WTC11 (cell line): Measurements from ENCODE around the gene ANO9. TPM values are rescaled to one million over a fixed set of nuclear protein-coding genes. Genes with fewer than 3 reads are reported as not detected.

ENCODE experiments used
- ATAC-seq: fragments of 200-7000 bp; cut with Tn5 transposase; 2 replicates; pipeline ENCODE4 v1.10.0; 2021; ENCODE audit warnings: mild to moderate bottlenecking, moderate library complexity
- CTCF ChIA-PET: fragments of 300-600 bp; sonication (Branson Sonifier 250); formaldehyde crosslinking; loops from one replicate; lab custom pipeline; 2021; ENCODE audit warnings: antibody characterized with exemption; lab: Charles Lee
- POLR2A ChIA-PET: fragments of 350-600 bp; sonication (Branson Sonifier 250); formaldehyde crosslinking; loops from one replicate; lab custom pipeline; 2021; ENCODE audit warnings: antibody characterized with exemption; lab: Charles Lee
- DNase-seq: peaks from one replicate; pipeline ENCODE4 v3.0.0; 2021; ENCODE audit warnings: low spot score
- H3K27ac Mint-ChIP-seq: 2 replicates; pipeline ENCODE4 v1.8.0; 2021; ENCODE audit warnings: mixed read lengths
- H3K27me3 Mint-ChIP-seq: 2 replicates; pipeline ENCODE4 v1.8.0; 2021; ENCODE audit warnings: low read depth, mild to moderate bottlenecking, moderate library complexity, mixed read lengths
- H3K36me3 Mint-ChIP-seq: 2 replicates; pipeline ENCODE4 v1.8.0; 2021; ENCODE audit warnings: mixed read lengths
- H3K4me1 Mint-ChIP-seq: 2 replicates; pipeline ENCODE4 v1.8.0; 2022; ENCODE audit warnings: mixed read lengths
- H3K4me3 Mint-ChIP-seq: 2 replicates; pipeline ENCODE4 v1.8.0; 2021; ENCODE audit warnings: mild to moderate bottlenecking, moderate library complexity, mixed read lengths
- H3K9me3 Mint-ChIP-seq: 2 replicates; pipeline ENCODE4 v1.8.0; 2021; ENCODE audit warnings: mixed read lengths
- GRHL2 ChIP-seq: fragments of 250-450 bp; sonication (Bioruptor Pico); IDR thresholded peaks from 2 replicates; pipeline ENCODE4 v1.8.0; 2022; ENCODE audit warnings: mild to moderate bottlenecking, moderate library complexity; ENCODE audit not compliant: insufficient replicate concordance, severe bottlenecking
- IRF2 ChIP-seq: sonication (generic); formaldehyde crosslinking; IDR thresholded peaks from 2 replicates; pipeline ENCODE4 v1.8.0; 2022; ENCODE audit warnings: low read depth, missing genetic modification reagents, borderline replicate concordance
- JUN ChIP-seq: sonication (generic); formaldehyde crosslinking; IDR thresholded peaks from 2 replicates; pipeline ENCODE4 v1.8.0; 2023; ENCODE audit warnings: mild to moderate bottlenecking, missing genetic modification reagents
- NFATC4 ChIP-seq: fragments of 250-450 bp; sonication (Bioruptor Pico); IDR thresholded peaks from 2 replicates; pipeline ENCODE4 v1.9.0; 2021; ENCODE audit warnings: mild to moderate bottlenecking
- NR2C2 ChIP-seq: sonication (generic); formaldehyde crosslinking; IDR thresholded peaks from 2 replicates; pipeline ENCODE4 v1.8.0; 2022; ENCODE audit warnings: mild to moderate bottlenecking, missing genetic modification reagents
- RORB ChIP-seq: fragments of 250-450 bp; sonication (Bioruptor Pico); IDR thresholded peaks from 2 replicates; pipeline ENCODE4 v1.9.0; 2021; ENCODE audit warnings: mild to moderate bottlenecking
- SMAD3 ChIP-seq: sonication (generic); formaldehyde crosslinking; IDR thresholded peaks from 2 replicates; pipeline ENCODE4 v1.8.0; 2022; ENCODE audit warnings: missing genetic modification reagents, mild to moderate bottlenecking, borderline replicate concordance
- SMAD4 ChIP-seq: sonication (generic); formaldehyde crosslinking; IDR thresholded peaks from 2 replicates; pipeline ENCODE4 v1.8.0; 2022; ENCODE audit warnings: mild to moderate bottlenecking, missing genetic modification reagents
- TP53 ChIP-seq: sonication (generic); formaldehyde crosslinking; IDR thresholded peaks from 2 replicates; pipeline ENCODE4 v1.8.1; 2023; ENCODE audit warnings: mild to moderate bottlenecking, missing genetic modification reagents
- ZBTB21 ChIP-seq: sonication (generic); formaldehyde crosslinking; IDR thresholded peaks from 2 replicates; pipeline ENCODE4 v1.8.1; 2023; ENCODE audit warnings: mild to moderate bottlenecking, missing genetic modification reagents, borderline replicate concordance
- ZNF263 ChIP-seq: sonication (generic); formaldehyde crosslinking; IDR thresholded peaks from 2 replicates; pipeline ENCODE4 v1.8.1; 2022; ENCODE audit warnings: low read depth, mild to moderate bottlenecking, moderate library complexity, missing genetic modification reagents
- ZNF423 ChIP-seq: fragments of 250-450 bp; sonication (Bioruptor Pico); IDR thresholded peaks from 2 replicates; pipeline ENCODE4 v2.1.2; 2022; ENCODE audit warnings: mild to moderate bottlenecking, moderate library complexity
- total RNA-seq: library from RNA; stranded (reverse); gene quantifications from 3 replicates; pipeline ENCODE4 v1.2.3, GENCODE V29; 2021
- TF ChIP-seq, protein P1 (sequence below): sonication (generic); formaldehyde crosslinking; conservative IDR thresholded peaks from 2 replicates; pipeline ENCODE4 v1.8.1; 2023; ENCODE audit warnings: mild to moderate bottlenecking, low read depth, missing genetic modification reagents, moderate library complexity
- TF ChIP-seq, protein P2 (sequence below): fragments of 250-450 bp; sonication (Bioruptor Pico); conservative IDR thresholded peaks from 2 replicates; pipeline ENCODE4 v1.9.0; 2021; ENCODE audit warnings: mild to moderate bottlenecking
- TF ChIP-seq, protein P3 (sequence below): sonication (generic); formaldehyde crosslinking; IDR thresholded peaks from 2 replicates; pipeline ENCODE4 v1.8.0; 2022; ENCODE audit warnings: mild to moderate bottlenecking, missing genetic modification reagents
- TF ChIP-seq, protein P4 (sequence below): fragments of 200-600 bp; IDR thresholded peaks from 2 replicates; pipeline ENCODE4 v1.8.0; 2022; ENCODE audit warnings: antibody characterized with exemption
- TF ChIP-seq, protein P5 (sequence below): sonication (generic); formaldehyde crosslinking; IDR thresholded peaks from 2 replicates; pipeline ENCODE4 v1.8.1; 2023; ENCODE audit warnings: mild to moderate bottlenecking, missing genetic modification reagents, moderate library complexity
- TF ChIP-seq, protein P6 (sequence below): sonication (generic); formaldehyde crosslinking; IDR thresholded peaks from 2 replicates; pipeline ENCODE4 v1.8.0; 2022; ENCODE audit warnings: mild to moderate bottlenecking, missing genetic modification reagents
- TF ChIP-seq, protein P7 (sequence below): sonication (generic); formaldehyde crosslinking; IDR thresholded peaks from 2 replicates; pipeline ENCODE4 v1.8.0; 2022; ENCODE audit warnings: mild to moderate bottlenecking, missing genetic modification reagents
- TF ChIP-seq, protein P8 (sequence below): sonication (generic); formaldehyde crosslinking; IDR thresholded peaks from 2 replicates; pipeline ENCODE4 v1.8.1; 2022; ENCODE audit warnings: low read depth, mild to moderate bottlenecking, moderate library complexity, missing genetic modification reagents, borderline replicate concordance

ANO9 gene
- total RNA-seq, 1 experiment from 2014 or later, result 13.2 TPM

DNA sequence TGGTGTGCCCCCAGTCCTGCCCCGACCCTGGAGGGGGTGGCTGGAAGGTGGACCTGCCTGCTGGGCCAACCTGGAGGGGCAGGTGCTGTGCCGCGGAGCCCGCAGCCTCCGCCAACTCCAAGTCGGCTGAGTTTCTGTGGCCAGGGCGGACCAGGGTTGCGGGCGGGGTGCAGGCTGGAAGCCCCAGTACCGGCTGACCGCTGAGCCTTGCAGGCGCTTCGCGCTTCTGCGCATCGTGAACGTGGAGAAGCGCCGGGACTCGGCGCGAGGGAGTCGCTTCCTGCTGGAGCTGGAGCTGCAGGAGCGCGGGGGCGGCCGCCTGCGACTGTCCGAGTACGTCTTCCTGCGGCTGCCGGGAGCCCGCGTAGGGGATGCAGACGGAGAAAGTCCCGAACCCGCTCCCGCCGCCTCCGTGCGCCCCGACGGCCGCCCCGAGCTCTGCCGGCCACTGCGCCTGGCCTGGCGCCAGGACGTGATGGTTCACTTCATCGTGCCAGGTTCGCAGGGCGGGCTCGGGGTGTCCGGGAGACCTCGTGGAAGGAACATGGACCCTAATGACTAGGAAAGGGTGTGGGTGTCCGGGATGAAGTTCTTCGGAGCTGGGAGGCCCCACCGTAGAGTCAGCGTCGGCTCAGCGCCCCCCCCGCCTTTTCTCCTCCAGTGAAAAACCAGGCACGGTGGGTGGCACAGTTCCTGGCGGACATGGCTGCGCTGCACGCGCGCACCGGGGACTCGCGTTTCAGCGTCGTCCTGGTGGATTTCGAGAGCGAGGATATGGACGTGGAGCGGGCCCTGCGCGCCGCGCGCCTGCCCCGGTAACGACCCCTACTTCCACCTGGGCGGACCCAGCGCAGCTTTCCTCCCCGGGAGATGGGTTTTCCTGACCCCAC is 62.4 kb downstream of the ANO9 start:
- ChIA-PET CTCF (interaction anchor here (0.6 kb wide), 1 partner anchor 11 kb away, joined by 3 read pairs; no protein-coding TSS in a partner anchor), POLR2A (no interaction called here)
- H3K9me3 Mint-ChIP-seq, result no peaks in the 10 kb centered on the region
- TF ChIP-seq IRF2 (CRISPR knock-in tag) (no peak), JUN (no peak), NFATC4 (CRISPR knock-in tag) (no peak), SMAD3 (CRISPR knock-in tag) (no peak)
- TF ChIP-seq, protein P1, sequence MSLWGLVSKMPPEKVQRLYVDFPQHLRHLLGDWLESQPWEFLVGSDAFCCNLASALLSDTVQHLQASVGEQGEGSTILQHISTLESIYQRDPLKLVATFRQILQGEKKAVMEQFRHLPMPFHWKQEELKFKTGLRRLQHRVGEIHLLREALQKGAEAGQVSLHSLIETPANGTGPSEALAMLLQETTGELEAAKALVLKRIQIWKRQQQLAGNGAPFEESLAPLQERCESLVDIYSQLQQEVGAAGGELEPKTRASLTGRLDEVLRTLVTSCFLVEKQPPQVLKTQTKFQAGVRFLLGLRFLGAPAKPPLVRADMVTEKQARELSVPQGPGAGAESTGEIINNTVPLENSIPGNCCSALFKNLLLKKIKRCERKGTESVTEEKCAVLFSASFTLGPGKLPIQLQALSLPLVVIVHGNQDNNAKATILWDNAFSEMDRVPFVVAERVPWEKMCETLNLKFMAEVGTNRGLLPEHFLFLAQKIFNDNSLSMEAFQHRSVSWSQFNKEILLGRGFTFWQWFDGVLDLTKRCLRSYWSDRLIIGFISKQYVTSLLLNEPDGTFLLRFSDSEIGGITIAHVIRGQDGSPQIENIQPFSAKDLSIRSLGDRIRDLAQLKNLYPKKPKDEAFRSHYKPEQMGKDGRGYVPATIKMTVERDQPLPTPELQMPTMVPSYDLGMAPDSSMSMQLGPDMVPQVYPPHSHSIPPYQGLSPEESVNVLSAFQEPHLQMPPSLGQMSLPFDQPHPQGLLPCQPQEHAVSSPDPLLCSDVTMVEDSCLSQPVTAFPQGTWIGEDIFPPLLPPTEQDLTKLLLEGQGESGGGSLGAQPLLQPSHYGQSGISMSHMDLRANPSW (CRISPR knock-in tag), result no peak
- ATAC-seq (no peak), DNase-seq (peak; percentile 12)
- H3K27me3 Mint-ChIP-seq, result no peaks in the 10 kb centered on the region
- H3K4me3 Mint-ChIP-seq, result no peak overlapping the region
- peaks cover 6% of the 10 kb centered on the region; the same call in 1 of the 2 replicates for H3K36me3 Mint-ChIP-seq
- no peak overlapping the region for H3K27ac Mint-ChIP-seq
- no peaks in the 10 kb centered on the region for H3K4me1 Mint-ChIP-seq

DNA sequence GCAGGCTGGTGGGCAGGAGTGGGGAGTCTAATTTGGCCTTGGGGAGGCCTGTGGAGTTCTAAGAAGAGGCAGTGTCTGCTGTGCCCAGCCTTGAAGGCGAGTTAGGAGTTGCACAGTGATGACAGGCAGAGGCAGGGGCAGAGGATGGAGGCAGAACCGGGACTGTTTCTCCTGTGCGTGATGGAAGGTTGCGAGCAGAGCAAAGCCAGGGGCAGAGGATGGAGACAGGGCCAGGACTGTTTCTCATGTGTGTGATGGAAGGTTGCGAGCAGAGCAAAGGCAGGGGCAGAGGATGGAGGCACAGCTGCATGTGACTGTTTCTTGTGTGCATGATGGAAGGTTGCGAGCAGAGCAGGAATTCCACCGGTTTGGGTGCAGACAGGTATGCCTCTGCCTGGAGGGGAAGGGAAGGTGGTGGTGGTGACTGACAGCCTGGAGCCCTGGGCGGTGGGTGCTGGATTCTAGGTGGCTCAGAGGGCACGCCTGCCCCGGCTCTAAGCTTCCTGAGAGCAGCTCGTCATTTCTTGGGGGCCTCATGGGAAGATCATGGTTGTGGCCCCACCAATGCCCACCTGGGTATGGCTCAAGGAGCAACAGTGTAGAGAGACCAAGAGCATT is 63.8 kb downstream of the ANO9 start:
- 0 out of 2 replicates have a peak, but pooled peaks cover 7% of the 10 kb centered on the region for H3K9me3 Mint-ChIP-seq
- peak overlapping the region; percentile 47; the same call in 1 of the 2 replicates for H3K27ac Mint-ChIP-seq
- ChIA-PET POLR2A (no interaction called here), CTCF (interaction anchor here (2.0 kb wide), 1 partner anchor 127 kb away, joined by 7 read pairs; no protein-coding TSS in a partner anchor)
- peaks cover 16% of the 10 kb centered on the region for H3K36me3 Mint-ChIP-seq
- no peaks in the 10 kb centered on the region for H3K27me3 Mint-ChIP-seq
- H3K4me1 Mint-ChIP-seq, result no peaks in the 10 kb centered on the region
- no peak for ATAC-seq
- DNase-seq, result no peak
- no peak overlapping the region for H3K4me3 Mint-ChIP-seq
- TF ChIP-seq, protein P2, sequence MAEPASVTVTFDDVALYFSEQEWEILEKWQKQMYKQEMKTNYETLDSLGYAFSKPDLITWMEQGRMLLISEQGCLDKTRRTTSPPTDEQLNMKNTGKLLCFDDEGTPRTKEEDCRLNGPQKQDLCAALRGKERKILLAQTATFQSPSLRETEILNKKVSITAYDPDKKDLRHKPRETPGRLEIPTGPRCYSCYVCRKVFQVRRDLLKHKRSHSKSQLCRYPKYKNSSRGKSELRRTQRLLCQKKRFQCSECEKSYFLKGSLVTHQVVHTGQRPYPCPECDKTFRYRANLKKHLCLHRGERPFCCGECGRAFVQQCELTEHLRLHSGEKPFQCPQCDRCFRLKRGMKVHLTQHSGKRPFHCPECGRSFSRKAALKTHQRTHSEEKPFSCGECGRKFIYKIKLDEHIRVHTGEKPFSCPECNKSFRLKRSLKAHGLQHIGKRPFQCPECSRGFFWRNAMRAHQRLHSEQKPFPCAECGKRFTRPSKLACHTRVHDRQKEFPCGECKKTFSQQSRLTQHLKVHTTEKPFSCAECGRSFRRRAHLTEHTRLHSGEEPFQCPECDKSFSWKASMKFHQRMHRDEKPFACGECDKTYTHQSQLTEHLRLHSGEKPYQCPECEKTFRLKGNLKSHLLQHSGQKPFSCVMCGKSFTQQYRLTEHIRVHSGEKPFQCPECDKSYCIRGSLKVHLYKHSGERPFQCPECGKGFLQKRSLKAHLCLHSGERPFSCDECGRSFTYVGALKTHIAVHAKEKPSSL (CRISPR knock-in tag), result no peak
- TF ChIP-seq, protein P3, sequence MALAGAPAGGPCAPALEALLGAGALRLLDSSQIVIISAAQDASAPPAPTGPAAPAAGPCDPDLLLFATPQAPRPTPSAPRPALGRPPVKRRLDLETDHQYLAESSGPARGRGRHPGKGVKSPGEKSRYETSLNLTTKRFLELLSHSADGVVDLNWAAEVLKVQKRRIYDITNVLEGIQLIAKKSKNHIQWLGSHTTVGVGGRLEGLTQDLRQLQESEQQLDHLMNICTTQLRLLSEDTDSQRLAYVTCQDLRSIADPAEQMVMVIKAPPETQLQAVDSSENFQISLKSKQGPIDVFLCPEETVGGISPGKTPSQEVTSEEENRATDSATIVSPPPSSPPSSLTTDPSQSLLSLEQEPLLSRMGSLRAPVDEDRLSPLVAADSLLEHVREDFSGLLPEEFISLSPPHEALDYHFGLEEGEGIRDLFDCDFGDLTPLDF (CRISPR knock-in tag), result no peak
- TF ChIP-seq GRHL2 (CRISPR knock-in tag) (no peak), ZBTB21 (CRISPR knock-in tag) (no peak), TP53 (CRISPR knock-in tag) (no peak), SMAD4 (CRISPR knock-in tag) (no peak), ZNF263 (CRISPR knock-in tag) (no peak), NR2C2 (CRISPR knock-in tag) (no peak), RORB (CRISPR knock-in tag) (no peak), ZNF423 (CRISPR knock-in tag) (no peak)
- TF ChIP-seq, protein P4, sequence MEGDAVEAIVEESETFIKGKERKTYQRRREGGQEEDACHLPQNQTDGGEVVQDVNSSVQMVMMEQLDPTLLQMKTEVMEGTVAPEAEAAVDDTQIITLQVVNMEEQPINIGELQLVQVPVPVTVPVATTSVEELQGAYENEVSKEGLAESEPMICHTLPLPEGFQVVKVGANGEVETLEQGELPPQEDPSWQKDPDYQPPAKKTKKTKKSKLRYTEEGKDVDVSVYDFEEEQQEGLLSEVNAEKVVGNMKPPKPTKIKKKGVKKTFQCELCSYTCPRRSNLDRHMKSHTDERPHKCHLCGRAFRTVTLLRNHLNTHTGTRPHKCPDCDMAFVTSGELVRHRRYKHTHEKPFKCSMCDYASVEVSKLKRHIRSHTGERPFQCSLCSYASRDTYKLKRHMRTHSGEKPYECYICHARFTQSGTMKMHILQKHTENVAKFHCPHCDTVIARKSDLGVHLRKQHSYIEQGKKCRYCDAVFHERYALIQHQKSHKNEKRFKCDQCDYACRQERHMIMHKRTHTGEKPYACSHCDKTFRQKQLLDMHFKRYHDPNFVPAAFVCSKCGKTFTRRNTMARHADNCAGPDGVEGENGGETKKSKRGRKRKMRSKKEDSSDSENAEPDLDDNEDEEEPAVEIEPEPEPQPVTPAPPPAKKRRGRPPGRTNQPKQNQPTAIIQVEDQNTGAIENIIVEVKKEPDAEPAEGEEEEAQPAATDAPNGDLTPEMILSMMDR, result no peak
- TF ChIP-seq, protein P5, sequence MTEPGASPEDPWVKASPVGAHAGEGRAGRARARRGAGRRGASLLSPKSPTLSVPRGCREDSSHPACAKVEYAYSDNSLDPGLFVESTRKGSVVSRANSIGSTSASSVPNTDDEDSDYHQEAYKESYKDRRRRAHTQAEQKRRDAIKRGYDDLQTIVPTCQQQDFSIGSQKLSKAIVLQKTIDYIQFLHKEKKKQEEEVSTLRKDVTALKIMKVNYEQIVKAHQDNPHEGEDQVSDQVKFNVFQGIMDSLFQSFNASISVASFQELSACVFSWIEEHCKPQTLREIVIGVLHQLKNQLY (CRISPR knock-in tag), result no peak
- TF ChIP-seq, protein P6, sequence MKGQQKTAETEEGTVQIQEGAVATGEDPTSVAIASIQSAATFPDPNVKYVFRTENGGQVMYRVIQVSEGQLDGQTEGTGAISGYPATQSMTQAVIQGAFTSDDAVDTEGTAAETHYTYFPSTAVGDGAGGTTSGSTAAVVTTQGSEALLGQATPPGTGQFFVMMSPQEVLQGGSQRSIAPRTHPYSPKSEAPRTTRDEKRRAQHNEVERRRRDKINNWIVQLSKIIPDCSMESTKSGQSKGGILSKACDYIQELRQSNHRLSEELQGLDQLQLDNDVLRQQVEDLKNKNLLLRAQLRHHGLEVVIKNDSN (CRISPR knock-in tag), result no peak
- TF ChIP-seq, protein P7, sequence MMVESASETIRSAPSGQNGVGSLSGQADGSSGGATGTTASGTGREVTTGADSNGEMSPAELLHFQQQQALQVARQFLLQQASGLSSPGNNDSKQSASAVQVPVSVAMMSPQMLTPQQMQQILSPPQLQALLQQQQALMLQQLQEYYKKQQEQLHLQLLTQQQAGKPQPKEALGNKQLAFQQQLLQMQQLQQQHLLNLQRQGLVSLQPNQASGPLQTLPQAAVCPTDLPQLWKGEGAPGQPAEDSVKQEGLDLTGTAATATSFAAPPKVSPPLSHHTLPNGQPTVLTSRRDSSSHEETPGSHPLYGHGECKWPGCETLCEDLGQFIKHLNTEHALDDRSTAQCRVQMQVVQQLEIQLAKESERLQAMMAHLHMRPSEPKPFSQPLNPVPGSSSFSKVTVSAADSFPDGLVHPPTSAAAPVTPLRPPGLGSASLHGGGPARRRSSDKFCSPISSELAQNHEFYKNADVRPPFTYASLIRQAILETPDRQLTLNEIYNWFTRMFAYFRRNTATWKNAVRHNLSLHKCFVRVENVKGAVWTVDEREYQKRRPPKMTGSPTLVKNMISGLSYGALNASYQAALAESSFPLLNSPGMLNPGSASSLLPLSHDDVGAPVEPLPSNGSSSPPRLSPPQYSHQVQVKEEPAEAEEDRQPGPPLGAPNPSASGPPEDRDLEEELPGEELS (CRISPR knock-in tag), result no peak
- TF ChIP-seq, protein P8, sequence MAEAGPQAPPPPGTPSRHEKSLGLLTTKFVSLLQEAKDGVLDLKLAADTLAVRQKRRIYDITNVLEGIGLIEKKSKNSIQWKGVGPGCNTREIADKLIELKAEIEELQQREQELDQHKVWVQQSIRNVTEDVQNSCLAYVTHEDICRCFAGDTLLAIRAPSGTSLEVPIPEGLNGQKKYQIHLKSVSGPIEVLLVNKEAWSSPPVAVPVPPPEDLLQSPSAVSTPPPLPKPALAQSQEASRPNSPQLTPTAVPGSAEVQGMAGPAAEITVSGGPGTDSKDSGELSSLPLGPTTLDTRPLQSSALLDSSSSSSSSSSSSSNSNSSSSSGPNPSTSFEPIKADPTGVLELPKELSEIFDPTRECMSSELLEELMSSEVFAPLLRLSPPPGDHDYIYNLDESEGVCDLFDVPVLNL (CRISPR knock-in tag), result no peak
